T47D (cell line): ENCODE data around the gene TPM4.
"Not testable (repeated sequence)": the region's sequence is repeated elsewhere in the genome, so short reads cannot be mapped to it uniquely, and the experiment has no call there.

ENCODE experiments used
- DNase-seq, 2 experiments: peaks; one replicate each; pipeline versions ENCODE4 v3.0.0 to v3.0.0-alpha.2; 2011 to 2012; ENCODE audit warnings: low read depth in 1 of 2, low spot score in 1 of 2
- JUND ChIP-seq: IDR thresholded peaks from 2 replicates; pipeline ENCODE4 v1.6.1; 2012; ENCODE audit warnings: low read depth
- in situ Hi-C: cut with HindIII; loops from 2 replicates; pipeline ENCODE4 v1.10.0; 2016; ENCODE audit warnings: low sequenced_read_pairs, low pct_unique_long_range_greater_than_20kb

The TPM4 gene

GRCh38 chr19:16078759-16079707 is 2.7 kb downstream of the TPM4 start:
- DNase-seq = no peak
- in situ Hi-C loops = no loop called here
- TF ChIP-seq JUND = no peak

GRCh38 chr19:16084067-16084685 is 7.9 kb downstream of the TPM4 start:
- no peak for DNase-seq
- in situ Hi-C loops = no loop called here
- no peak for TF ChIP-seq JUND

GRCh38 chr19:16085115-16085514 is 8.8 kb downstream of the TPM4 start:
- no peak for DNase-seq
- in situ Hi-C loops = no loop called here
- no peak for TF ChIP-seq JUND

- DNase-seq, in situ Hi-C loops: not testable (repeated sequence)
Observed at GRCh38 chr19:16087404-16087803, 11.1 kb downstream of the TPM4 start.

- no peak for TF ChIP-seq JUND
- DNase-seq = no peak
- in situ Hi-C loops = no loop called here
Observed at GRCh38 chr19:16087940-16088339, 11.6 kb downstream of the TPM4 start.

GRCh38 chr19:16088351-16089009 is 12.2 kb downstream of the TPM4 start:
- in situ Hi-C loops = no loop called here
- no peak for TF ChIP-seq JUND
- peak in 1 of 2 experiments; percentile 44 for DNase-seq

GRCh38 chr19:16089010-16089846 is 12.9 kb downstream of the TPM4 start:
- in situ Hi-C loops = no loop called here
- no peak for TF ChIP-seq JUND
- DNase-seq = no peak

- no peak for TF ChIP-seq JUND
- DNase-seq = no peak
- in situ Hi-C loops = no loop called here
Observed at GRCh38 chr19:16091546-16092475, 15.5 kb downstream of the TPM4 start.

- in situ Hi-C loops = no loop called here
- no peak for TF ChIP-seq JUND
- DNase-seq = no peak
Observed at GRCh38 chr19:16094360-16095070, 18.2 kb downstream of the TPM4 start.

- no peak for DNase-seq
- no peak for TF ChIP-seq JUND
- in situ Hi-C loops = no loop called here
Observed at GRCh38 chr19:16095071-16095571, 18.8 kb downstream of the TPM4 start.

GRCh38 chr19:16096280-16096855 is 20.1 kb downstream of the TPM4 start:
- no peak for TF ChIP-seq JUND
- in situ Hi-C loops = no loop called here
- DNase-seq = no peak
